Neuronal stem cell (in vitro differentiated cells): ENCODE data around the gene OSBPL2.

ENCODE experiments used
- DNase-seq: peaks from one replicate; pipeline ENCODE4 v3.0.0-alpha.2; 2013; ENCODE audit warnings: low spot score
- H2AFZ ChIP-seq: one replicate; pipeline ENCODE4 v1.6.1; 2013; ENCODE audit warnings: mild to moderate bottlenecking, low read length, inconsistent platforms
- H2AK5ac ChIP-seq: 2 replicates; pipeline ENCODE4 v1.6.1; 2013; ENCODE audit warnings: low read depth, mild to moderate bottlenecking, inconsistent platforms, low read length, moderate library complexity, mixed read lengths
- H2BK120ac ChIP-seq: 2 replicates; pipeline ENCODE4 v1.6.1; 2013; ENCODE audit warnings: low read depth, mild to moderate bottlenecking, inconsistent platforms, low read length, moderate library complexity, mixed read lengths
- H2BK12ac ChIP-seq: one replicate; pipeline ENCODE4 v1.6.1; 2013; ENCODE audit warnings: low read length, inconsistent platforms
- H2BK15ac ChIP-seq: 2 replicates; pipeline ENCODE4 v1.6.1; 2013; ENCODE audit warnings: mild to moderate bottlenecking, low read length, inconsistent platforms, mixed read lengths
- H2BK5ac ChIP-seq: one replicate; pipeline ENCODE4 v1.6.1; 2013; ENCODE audit warnings: inconsistent platforms, mild to moderate bottlenecking, low read length, moderate library complexity
- H3K14ac ChIP-seq: one replicate; pipeline ENCODE4 v1.6.1; 2013; ENCODE audit warnings: low read length, inconsistent platforms
- H3K18ac ChIP-seq: 2 replicates; pipeline ENCODE4 v1.6.1; 2013; ENCODE audit warnings: low read length, inconsistent platforms
- H3K23ac ChIP-seq: 2 replicates; pipeline ENCODE4 v1.6.1; 2013; ENCODE audit warnings: low read depth, mild to moderate bottlenecking, mixed read lengths, low read length, inconsistent platforms; ENCODE audit not compliant: poor library complexity
- H3K27ac ChIP-seq: replicated peaks from 3 replicates; pipeline ENCODE4 v1.5.1; 2013; ENCODE audit warnings: low read length, inconsistent platforms
- H3K27me3 ChIP-seq, 3 experiments: 2 replicates each; pipeline ENCODE4 v1.6.1; 2013; ENCODE audit warnings: low read length in 3 of 3, mild to moderate bottlenecking in 2 of 3, inconsistent platforms in 1 of 3, low read depth in 1 of 3, mixed read lengths in 1 of 3, moderate library complexity in 1 of 3; ENCODE audit not compliant: control insufficient read depth in 3 of 3, insufficient read depth in 3 of 3
- H3K36me3 ChIP-seq, 2 donors: replicated peaks in 1 of 2; 2 replicates each; pipeline ENCODE4 v1.6.1; 2013; ENCODE audit warnings: low read length in 2 of 2; ENCODE audit not compliant: control insufficient read depth in 2 of 2, insufficient read depth in 2 of 2
- H3K4ac ChIP-seq: 2 replicates; pipeline ENCODE4 v1.6.1; 2013; ENCODE audit warnings: inconsistent platforms, mild to moderate bottlenecking, low read length, moderate library complexity
- H3K4me1 ChIP-seq, 2 donors: 1 replicate in 1 of 2; 2 replicates in 1 of 2; pipeline ENCODE4 v1.6.1; 2013; ENCODE audit warnings: low read length in 2 of 2, low read depth in 1 of 2; ENCODE audit not compliant: control insufficient read depth in 2 of 2, insufficient read depth in 1 of 2
- H3K4me2 ChIP-seq: one replicate; pipeline ENCODE4 v1.6.1; 2013; ENCODE audit warnings: mild to moderate bottlenecking, low read length, inconsistent platforms; ENCODE audit not compliant: insufficient read depth, poor library complexity, severe bottlenecking
- H3K4me3 ChIP-seq, 2 donors: 2 replicates each; pipeline ENCODE4 v1.5.1; 2013; ENCODE audit warnings: low read length in 2 of 2, mild to moderate bottlenecking in 2 of 2, inconsistent platforms in 1 of 2, moderate library complexity in 1 of 2
- H3K79me1 ChIP-seq: one replicate; pipeline ENCODE4 v1.6.1; 2013; ENCODE audit warnings: low read depth, mild to moderate bottlenecking, inconsistent platforms, low read length, moderate library complexity
- H3K9ac ChIP-seq: one replicate; pipeline ENCODE4 v1.6.1; 2013; ENCODE audit warnings: mild to moderate bottlenecking, low read depth, low read length, inconsistent platforms; ENCODE audit not compliant: poor library complexity
- H3K9me3 ChIP-seq, 2 donors: replicated peaks in 1 of 2; 2 replicates each; pipeline versions ENCODE3 to v1.6.1; 2013; ENCODE audit warnings: low read length in 2 of 2, mild to moderate bottlenecking in 2 of 2, inconsistent platforms in 1 of 2, low read depth in 1 of 2, mixed read lengths in 1 of 2, moderate library complexity in 1 of 2; ENCODE audit not compliant: control insufficient read depth in 2 of 2, insufficient read depth in 1 of 2
- H4K8ac ChIP-seq: one replicate; pipeline ENCODE4 v1.6.1; 2013; ENCODE audit warnings: low read depth, mild to moderate bottlenecking, inconsistent platforms, low read length, moderate library complexity
- H4K91ac ChIP-seq: one replicate; pipeline ENCODE4 v1.6.1; 2013; ENCODE audit warnings: low read length, low read depth, mild to moderate bottlenecking, inconsistent platforms; ENCODE audit not compliant: poor library complexity
- WGBS, 2 donors: extraction: QIAGEN DNeasy Blood & Tissue Kit; methylation state at CpG; one replicate each; pipeline ENCODE4 v1.1.7; 2013; ENCODE audit warnings: missing lambda C conversion rate in 2 of 2, mixed read lengths in 1 of 2; ENCODE audit not compliant: insufficient read length in 2 of 2, insufficient replicate concordance in 1 of 2; ENCODE audit errors: extremely low coverage in 2 of 2; 5-methylcytosine and 5-hydroxymethylcytosine counted together

The OSBPL2 gene

DNA sequence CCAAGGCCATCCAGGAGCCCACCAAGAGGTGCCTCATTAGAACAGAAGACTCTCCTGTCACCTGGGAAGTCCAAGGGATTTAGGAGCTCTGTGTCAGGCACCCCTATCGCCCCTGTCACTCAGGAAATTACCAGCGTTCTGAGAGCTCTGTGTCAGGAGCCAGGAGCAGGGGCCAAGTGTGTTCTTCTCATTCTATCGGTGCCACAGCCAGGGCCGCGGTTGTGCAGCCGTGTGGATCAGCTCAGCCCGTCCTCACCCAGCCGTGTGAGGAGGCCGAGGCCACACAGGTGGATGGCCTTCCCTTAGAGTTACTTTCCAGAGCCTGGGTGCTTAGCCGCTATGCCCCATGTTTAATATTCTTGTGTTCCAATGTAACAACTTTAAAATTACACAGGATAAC is 45.7 kb upstream of the OSBPL2 start:
- Histone ChIP-seq H2BK15ac (no peak overlapping the region), H3K79me1 (peaks cover 10% of the 10 kb centered on the region)
- WGBS, 2 donors: no CpG with 5 or more reads among the region's 10 CpGs

DNA sequence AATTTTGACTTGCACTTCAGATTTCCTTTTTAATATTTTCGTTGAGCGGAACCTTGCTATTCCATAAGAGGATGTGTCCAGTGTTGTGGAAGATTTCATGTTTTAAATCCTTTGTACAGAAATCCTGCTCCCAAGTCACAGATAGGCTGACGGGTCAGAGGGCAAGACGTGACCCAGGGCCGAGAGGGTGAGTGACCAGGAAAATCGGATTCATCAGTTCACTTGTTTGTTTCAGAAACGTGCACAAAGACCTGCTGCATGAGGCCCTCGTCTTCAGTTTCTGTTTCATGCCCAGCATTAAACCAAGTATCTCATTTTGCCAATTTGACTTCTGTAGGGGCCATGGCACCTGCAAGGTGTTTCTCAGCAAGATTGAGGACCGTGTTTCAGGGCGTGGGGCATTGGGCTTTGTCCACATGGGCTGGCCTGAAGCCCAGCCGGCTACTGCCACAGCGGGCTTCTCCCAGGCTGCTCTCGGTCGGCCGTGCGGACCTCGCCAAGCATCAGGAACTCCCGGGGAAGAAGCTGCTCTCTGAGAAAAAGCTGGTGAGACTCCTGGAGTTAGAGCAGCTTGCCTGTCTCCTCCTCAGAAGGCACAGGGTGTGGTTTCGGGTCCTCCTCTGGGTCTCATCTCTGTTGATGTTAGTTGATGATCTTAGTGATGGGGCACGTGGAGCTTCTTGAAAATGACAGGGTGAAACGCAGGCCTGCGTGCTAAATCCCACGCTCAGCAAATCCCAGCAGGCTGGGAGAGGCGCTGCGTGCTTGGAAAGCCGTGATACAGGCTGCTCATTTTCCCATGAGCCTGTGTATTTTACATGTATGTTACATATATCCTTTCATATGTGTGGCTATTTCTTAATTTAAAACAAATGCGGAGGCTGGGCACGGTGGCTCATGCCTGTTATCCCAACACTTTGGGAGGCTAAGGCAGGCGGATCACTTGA is 45.0 kb upstream of the OSBPL2 start:
- Histone ChIP-seq H3K4me2 (no peak overlapping the region), H3K9me3 (no peaks in the 10 kb centered on the region), H2AFZ (no peak overlapping the region), H3K27me3 (no peaks in the 10 kb centered on the region), H3K27ac (no peak overlapping the region), H3K4ac (no peak overlapping the region), H3K14ac (no peak overlapping the region), H3K79me1 (peaks cover 10% of the 10 kb centered on the region), H2BK120ac (no peak overlapping the region), H3K4me3 (no peak overlapping the region), H3K18ac (no peak overlapping the region), H2AK5ac (no peak overlapping the region), H2BK15ac (no peak overlapping the region), H3K23ac (no peak overlapping the region), H4K91ac (no peak overlapping the region), H3K4me1 (no peaks in the 10 kb centered on the region), H3K9ac (no peak overlapping the region), H3K36me3 (peaks cover 18 to 62% of the 10 kb centered on the region in 2 donors), H4K8ac (no peak overlapping the region), H2BK12ac (no peak overlapping the region), H2BK5ac (no peak overlapping the region)
- DNase-seq: no peak
- no CpG with 5 or more reads among the region's 29 CpGs for WGBS, 2 donors

More for the DNA sequence above, 45.7 kb upstream of the OSBPL2 start:
- Histone ChIP-seq H3K9me3 (no peaks in the 10 kb centered on the region), H3K36me3 (peaks cover 12 to 54% of the 10 kb centered on the region in 2 donors), H3K18ac (no peak overlapping the region), H2BK12ac (no peak overlapping the region), H2AFZ (no peak overlapping the region), H4K8ac (no peak overlapping the region), H4K91ac (no peak overlapping the region), H2BK5ac (no peak overlapping the region), H2BK120ac (no peak overlapping the region), H3K4me3 (no peak overlapping the region), H2AK5ac (no peak overlapping the region), H3K23ac (no peak overlapping the region), H3K14ac (no peak overlapping the region), H3K27me3 (no peaks in the 10 kb centered on the region), H3K4me2 (no peak overlapping the region), H3K4ac (no peak overlapping the region), H3K9ac (no peak overlapping the region), H3K27ac (no peak overlapping the region), H3K4me1 (no peaks in the 10 kb centered on the region)
- no peak for DNase-seq

DNA sequence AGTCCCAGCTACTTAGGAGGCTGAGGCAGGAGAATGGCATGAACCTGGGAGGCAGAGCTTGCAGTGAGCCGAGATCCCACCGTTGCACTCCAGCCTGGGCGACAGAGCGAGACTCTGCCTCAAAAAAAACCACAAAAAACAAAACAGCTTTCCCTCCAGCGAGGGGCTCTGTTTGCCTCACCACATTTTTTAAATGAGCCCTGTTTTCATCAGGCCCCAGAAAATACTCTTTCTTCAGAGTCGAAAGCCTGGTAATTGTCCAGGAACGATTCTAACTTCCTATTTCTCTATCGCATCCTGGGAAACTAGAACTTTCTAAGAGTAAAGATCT is 43.3 kb upstream of the OSBPL2 start:
- Histone ChIP-seq H3K4me1 (no peaks in the 10 kb centered on the region), H3K23ac (no peak overlapping the region), H3K4ac (no peak overlapping the region), H3K79me1 (peaks cover 13% of the 10 kb centered on the region), H3K27me3 (no peaks in the 10 kb centered on the region), H2BK12ac (no peak overlapping the region), H3K4me2 (no peak overlapping the region), H2BK120ac (no peak overlapping the region), H2AFZ (no peak overlapping the region), H3K14ac (no peak overlapping the region), H3K18ac (no peak overlapping the region), H3K36me3 (peaks cover 26 to 64% of the 10 kb centered on the region in 2 donors), H3K27ac (no peak overlapping the region), H3K9ac (no peak overlapping the region), H3K4me3 (no peak overlapping the region), H4K8ac (no peak overlapping the region), H2BK5ac (no peak overlapping the region), H4K91ac (no peak overlapping the region), H2BK15ac (no peak overlapping the region), H3K9me3 (no peaks in the 10 kb centered on the region), H2AK5ac (no peak overlapping the region)
- DNase-seq: no peak
- WGBS, 2 donors: no CpG with 5 or more reads among the region's 8 CpGs

DNA sequence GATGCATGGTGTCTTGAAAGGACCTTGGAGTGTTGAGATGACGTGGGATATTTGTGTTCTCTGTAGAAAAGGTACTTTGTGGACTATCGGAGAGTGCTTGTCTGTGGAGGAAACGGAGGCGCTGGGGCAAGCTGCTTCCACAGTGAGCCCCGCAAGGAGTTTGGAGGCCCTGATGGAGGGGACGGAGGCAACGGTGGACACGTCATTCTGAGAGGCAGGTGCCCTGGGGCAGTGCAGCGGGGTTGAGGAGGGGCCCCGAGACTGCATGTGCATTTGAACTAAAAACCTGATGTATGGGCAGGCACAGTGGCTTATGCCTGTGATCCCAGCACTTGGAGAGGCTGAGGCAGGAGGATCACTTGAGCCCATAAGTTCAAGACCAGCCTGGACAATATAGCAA is 42.6 kb upstream of the OSBPL2 start:
- H3K4me1 ChIP-seq: no peaks in the 10 kb centered on the region
- peaks cover 26 to 64% of the 10 kb centered on the region in 2 donors for H3K36me3 ChIP-seq
- WGBS, 2 donors: no CpG with 5 or more reads among the region's 10 CpGs

More for the DNA sequence above, 42.6 kb upstream of the OSBPL2 start:
- Histone ChIP-seq H3K9me3 (no peaks in the 10 kb centered on the region), H4K8ac (no peak overlapping the region), H3K4me2 (no peak overlapping the region), H2AK5ac (no peak overlapping the region), H2AFZ (no peak overlapping the region), H2BK120ac (no peak overlapping the region), H3K4me3 (no peak overlapping the region), H4K91ac (no peak overlapping the region), H3K4ac (no peak overlapping the region), H3K27ac (no peak overlapping the region), H3K14ac (no peak overlapping the region), H3K18ac (no peak overlapping the region), H3K9ac (no peak overlapping the region), H2BK5ac (no peak overlapping the region), H2BK15ac (no peak overlapping the region), H3K23ac (no peak overlapping the region), H3K79me1 (peaks cover 13% of the 10 kb centered on the region), H2BK12ac (no peak overlapping the region), H3K27me3 (no peaks in the 10 kb centered on the region)
- no peak for DNase-seq
